A549 (cell line): ENCODE results near the gene ARHGAP12. TPM values are rescaled to one million over a fixed set of nuclear protein-coding genes. Genes with fewer than 3 reads are reported as not detected.

Source experiments
- ATAC-seq, 2 experiments: fragments of 200-7000 bp in 1 of 2; fragments of >200 bp in 1 of 2; cut with Nextera tagmentation in 1 of 2; cut with Tn5 transposase in 1 of 2; 3 replicates each; pipeline versions ENCODE4 v1.8.0 to v1.9.1; 2018 to 2020; ENCODE audit warnings: mild to moderate bottlenecking in 1 of 2, moderate library complexity in 1 of 2
- CTCF ChIA-PET: fragments of 300-600 bp; sonication (Branson Sonifier 250); formaldehyde crosslinking; extraction: SDS; loops from one replicate; lab custom pipeline; 2021; ENCODE audit warnings: antibody characterized with exemption, inconsistent platforms; lab: Yijun Ruan, JAX
- POLR2A ChIA-PET: fragments of 350-600 bp; formaldehyde crosslinking; extraction: SDS; loops from one replicate; lab custom pipeline; 2021; ENCODE audit warnings: antibody characterized with exemption, inconsistent platforms; lab: Yijun Ruan, JAX
- DNase-seq, 2 experiments: peaks; one replicate each; pipeline versions ENCODE4 v3.0.0 to v3.0.0-alpha.2; 2011 to 2016; ENCODE audit warnings: low read depth in 1 of 2, low spot score in 1 of 2
- FAIRE-seq: peaks from 2 replicates; lab custom pipeline; 2011; peaks lifted over from hg19 to GRCh38; lab: Jason Lieb, UNC
- H3K27ac ChIP-seq, 2 experiments: fragments of >200 bp; sonication (Bioruptor Twin); formaldehyde crosslinking; 3 replicates each; pipeline ENCODE4 v1.5.1; 2016 to 2017
- H3K4me1 ChIP-seq: fragments of >200 bp; sonication (Bioruptor Twin); formaldehyde crosslinking; 3 replicates; pipeline ENCODE4 v1.6.1; 2016
- H3K4me2 ChIP-seq: fragments of >200 bp; sonication (Bioruptor Twin); formaldehyde crosslinking; 3 replicates; pipeline ENCODE4 v1.6.1; 2016
- H3K4me3 ChIP-seq: fragments of >200 bp; sonication (Bioruptor Twin); formaldehyde crosslinking; 3 replicates; pipeline ENCODE4 v1.5.1; 2016
- H3K9me3 ChIP-seq: fragments of >200 bp; sonication (Bioruptor Twin); formaldehyde crosslinking; 3 replicates; pipeline ENCODE4 v1.6.1; 2016
- BHLHE40 ChIP-seq: IDR thresholded peaks from 2 replicates; pipeline ENCODE4 v1.6.1; 2012; ENCODE audit warnings: low read depth, low read length, inconsistent platforms
- CEBPB ChIP-seq, 2 experiments: fragments of >200 bp in 1 of 2; sonication (Bioruptor Twin) in 1 of 2; formaldehyde crosslinking in 1 of 2; IDR thresholded peaks; 2 replicates each; pipeline ENCODE4 v1.6.1; 2012 to 2016
- CHD4 ChIP-seq: fragments of 200-600 bp; sonication (generic); IDR thresholded peaks from 2 replicates; pipeline ENCODE4 v1.6.1; 2016; ENCODE audit warnings: antibody characterized with exemption, mild to moderate bottlenecking, borderline replicate concordance
- EHF ChIP-seq: fragments of 250-450 bp; sonication (Bioruptor Pico); IDR thresholded peaks from 2 replicates; pipeline ENCODE4 v1.5.0; 2020; ENCODE audit warnings: mild to moderate bottlenecking
- FOSL2 ChIP-seq, 2 experiments: fragments of 450-650 bp in 1 of 2; fragments of >200 bp in 1 of 2; sonication (Bioruptor Twin) in 1 of 2; formaldehyde crosslinking; IDR thresholded peaks; 2 replicates each; pipeline versions ENCODE4 v1.5.0 to v1.6.1; 2016 to 2020; ENCODE audit warnings: mild to moderate bottlenecking in 1 of 2, moderate library complexity in 1 of 2
- GATA3 ChIP-seq: IDR thresholded peaks from 2 replicates; pipeline ENCODE4 v1.6.1; 2012; ENCODE audit warnings: borderline replicate concordance
- HDAC2 ChIP-seq: fragments of 200-600 bp; sonication (generic); IDR thresholded peaks from 2 replicates; pipeline ENCODE4 v1.6.1; 2016
- HEYL ChIP-seq: fragments of 250-450 bp; sonication (Bioruptor Pico); IDR thresholded peaks from 2 replicates; pipeline ENCODE4 v1.8.0; 2021; ENCODE audit warnings: mild to moderate bottlenecking, moderate library complexity
- HOXA7 ChIP-seq: fragments of 250-450 bp; sonication (Bioruptor Pico); IDR thresholded peaks from 2 replicates; pipeline ENCODE4 v1.5.0; 2020; ENCODE audit warnings: mild to moderate bottlenecking, moderate library complexity
- HOXB13 ChIP-seq: fragments of 250-450 bp; sonication (Bioruptor Pico); IDR thresholded peaks from 2 replicates; pipeline ENCODE4 v1.5.0; 2020; ENCODE audit warnings: low read depth, mild to moderate bottlenecking, moderate library complexity
- MAFK ChIP-seq: fragments of 450-650 bp; IDR thresholded peaks from 2 replicates; pipeline ENCODE4 v1.6.1; 2014; ENCODE audit not compliant: partially characterized antibody
- NPAS2 ChIP-seq: fragments of 250-450 bp; sonication (Bioruptor Pico); IDR thresholded peaks from 2 replicates; pipeline ENCODE4 v1.8.0; 2022; ENCODE audit warnings: mild to moderate bottlenecking, moderate library complexity, borderline replicate concordance
- RAD21 ChIP-seq, 2 experiments: fragments of >200 bp in 1 of 2; sonication (Bioruptor Twin) in 1 of 2; formaldehyde crosslinking in 1 of 2; IDR thresholded peaks in 1 of 2; conservative IDR thresholded peaks in 1 of 2; 2 replicates in 1 of 2; 3 replicates in 1 of 2; pipeline ENCODE4 v1.6.1; 2012 to 2018; ENCODE audit warnings: inconsistent platforms in 1 of 2
- RARB ChIP-seq: fragments of 250-450 bp; sonication (Bioruptor Pico); IDR thresholded peaks from 2 replicates; pipeline ENCODE4 v1.8.0; 2021; ENCODE audit warnings: mild to moderate bottlenecking, moderate library complexity
- RCOR1 ChIP-seq: fragments of 150-350 bp; IDR thresholded peaks from 2 replicates; pipeline ENCODE4 v1.6.1; 2014; ENCODE audit warnings: antibody characterized with exemption, low read length, low read depth
- TP53 ChIP-seq: fragments of 250-450 bp; sonication (Bioruptor Pico); IDR thresholded peaks from 2 replicates; pipeline ENCODE4 v1.5.0; 2021; ENCODE audit warnings: mild to moderate bottlenecking, moderate library complexity
- ZNF302 ChIP-seq: fragments of 250-450 bp; sonication (Bioruptor Pico); IDR thresholded peaks from 2 replicates; pipeline ENCODE4 v1.9.0; 2021; ENCODE audit warnings: inconsistent platforms, mild to moderate bottlenecking, moderate library complexity
- WGBS: methylation state at CpG from one replicate; pipeline ENCODE4 v1.1.6; 2017; ENCODE audit errors: missing lambda C conversion rate; 5-methylcytosine and 5-hydroxymethylcytosine counted together
- polyA plus RNA-seq, 4 experiments: library from polyadenylated mRNA; depleted of rRNA in 3 of 4; stranded (reverse); fragments of >200 nt; fragmentation: RNase III in 1 of 4; extraction: RNeasy Plus Mini Kit Qiagen cat#74134 plus additional on column Dnase treatment in 1 of 4; gene quantifications; 2 replicates in 3 of 4; 3 replicates in 1 of 4; pipeline ENCODE4 v1.2.3, GENCODE V29; 2011 to 2017
- TF ChIP-seq, protein P1 (sequence below): fragments of 150-350 bp; IDR thresholded peaks from 2 replicates; pipeline ENCODE4 v1.6.1; 2014; ENCODE audit warnings: low read depth, mild to moderate bottlenecking, low read length
- TF ChIP-seq, protein P2 (sequence below): fragments of 200-600 bp; sonication (generic); IDR thresholded peaks from 2 replicates; pipeline ENCODE4 v1.6.1; 2016; ENCODE audit warnings: antibody characterized with exemption, mild to moderate bottlenecking, moderate library complexity
- TF ChIP-seq, protein P3 (sequence below): IDR thresholded peaks from 2 replicates; pipeline ENCODE4 v1.6.1; 2012

Gene ARHGAP12
- polyA plus RNA-seq, 2 of the 4 experiments (the other 2 are of a cell fraction): 22.1 to 49.3 TPM

DNA sequence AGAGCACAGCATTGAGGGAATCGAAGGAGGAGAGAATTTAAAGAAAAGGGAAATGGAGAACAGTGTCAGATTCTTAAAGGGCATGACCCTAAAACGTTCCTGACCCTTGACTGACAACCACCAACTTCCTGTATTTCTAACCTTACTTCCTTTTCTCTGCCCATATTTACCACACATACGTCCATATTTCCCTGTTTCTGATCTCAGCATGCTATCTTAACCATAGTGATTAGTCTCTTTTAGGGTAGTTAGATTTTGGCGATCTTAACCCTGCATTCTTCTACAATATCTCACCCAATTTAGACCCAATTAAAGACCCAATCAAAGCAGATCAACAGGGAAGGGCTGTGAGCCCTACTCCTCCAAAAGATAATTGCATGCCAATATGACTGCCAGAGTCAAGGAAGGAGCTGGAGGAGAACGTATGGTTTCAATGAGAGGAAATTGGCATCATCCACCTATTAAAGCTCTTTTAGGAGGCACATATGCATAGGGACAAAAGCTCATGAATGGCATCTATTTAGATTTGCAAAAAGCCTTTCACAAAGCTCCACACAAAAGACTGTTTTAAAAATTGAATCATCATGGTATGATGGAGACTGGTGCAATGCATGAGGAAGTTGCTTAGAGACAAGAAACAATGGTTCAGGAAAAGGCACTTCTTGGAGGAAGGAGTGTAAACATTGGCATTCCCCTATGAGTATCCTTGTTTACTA is 49.0 kb upstream of the ARHGAP12 start:
- POLR2A ChIA-PET: interaction anchor here (0.6 to 0.9 kb wide), 3 partner anchors 35 to 251 kb away, joined by 3 to 6 read pairs (median 4); no protein-coding TSS in a partner anchor
- TF ChIP-seq FOSL2 (IDR thresholded peaks at IDR 0.05): no peak
- TF ChIP-seq FOSL2 (CRISPR knock-in tag; IDR thresholded peaks at IDR 0.05): peak; percentile 64
- no peak for TF ChIP-seq CEBPB (IDR thresholded peaks at IDR 0.05)

DNA sequence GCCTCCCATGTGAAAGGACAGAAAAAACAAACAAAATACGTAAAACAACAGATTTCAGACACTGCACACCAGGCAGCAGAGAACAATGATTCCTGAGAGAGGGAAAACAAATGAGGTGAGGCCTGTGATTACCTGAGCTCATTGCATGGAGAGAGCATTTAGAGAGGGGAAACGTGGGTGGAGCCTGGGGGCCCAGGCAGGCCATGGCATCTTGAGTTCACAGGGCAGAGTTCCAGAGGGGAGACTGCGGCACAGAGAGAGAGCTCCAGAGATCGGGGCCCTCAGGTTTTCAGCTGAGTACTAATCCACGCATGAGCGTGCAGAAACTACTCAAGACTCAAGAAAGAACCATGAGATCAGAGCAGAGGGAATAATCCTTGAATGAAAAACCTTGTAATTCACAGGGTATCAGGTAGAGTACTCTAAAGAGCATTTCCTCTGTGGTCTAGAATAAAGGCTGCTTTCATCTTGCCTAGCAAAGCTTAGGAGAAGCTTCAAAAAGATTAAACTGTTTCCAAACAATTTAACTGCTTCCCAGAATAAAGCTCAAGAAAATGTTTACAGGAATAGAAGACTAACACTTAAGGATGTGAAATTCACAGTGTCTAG is 46.6 kb upstream of the ARHGAP12 start:
- Histone ChIP-seq H3K27ac (peak overlapping the region in 1 of 2 experiments; percentile 33; a peak in 1 of 6 replicates), H3K4me3 (no peak overlapping the region), H3K9me3 (no peaks in the 10 kb centered on the region), H3K4me2 (no peak overlapping the region), H3K4me1 (peaks cover 22% of the 10 kb centered on the region)
- DNase-seq (no peak), FAIRE-seq (no peak), ATAC-seq (no peak)
- WGBS: 88% methylated on average over 6 of the region's 6 CpGs
- ChIA-PET POLR2A (no interaction called here), CTCF (interaction anchor here (0.9 to 1.6 kb wide), 4 partner anchors 9 to 138 kb away, joined by 3 read pairs; no protein-coding TSS in a partner anchor)
- no peak for TF ChIP-seq HEYL (CRISPR knock-in tag)

More for the DNA sequence above, 49.0 kb upstream of the ARHGAP12 start:
- peaks cover 22% of the 10 kb centered on the region for H3K4me1 ChIP-seq
- FAIRE-seq: peak; percentile 39
- H3K4me3 ChIP-seq: no peak overlapping the region
- H3K4me2 ChIP-seq: peak overlapping the region; percentile 35
- peak overlapping the region in 1 of 2 experiments; percentile 2; a peak in 1 of 6 replicates for H3K27ac ChIP-seq
- DNase-seq: peak in 1 of 2 experiments; percentile 68
- H3K9me3 ChIP-seq: no peaks in the 10 kb centered on the region
- peak; percentile 68 to 72; a peak in 5 of 6 replicates for ATAC-seq
- CTCF ChIA-PET: interaction anchor here (0.9 to 1.2 kb wide), 7 partner anchors 8 to 116 kb away, joined by 3 to 4 read pairs (median 3); no protein-coding TSS in a partner anchor
- WGBS: 66% methylated on average over 5 of the region's 5 CpGs

DNA sequence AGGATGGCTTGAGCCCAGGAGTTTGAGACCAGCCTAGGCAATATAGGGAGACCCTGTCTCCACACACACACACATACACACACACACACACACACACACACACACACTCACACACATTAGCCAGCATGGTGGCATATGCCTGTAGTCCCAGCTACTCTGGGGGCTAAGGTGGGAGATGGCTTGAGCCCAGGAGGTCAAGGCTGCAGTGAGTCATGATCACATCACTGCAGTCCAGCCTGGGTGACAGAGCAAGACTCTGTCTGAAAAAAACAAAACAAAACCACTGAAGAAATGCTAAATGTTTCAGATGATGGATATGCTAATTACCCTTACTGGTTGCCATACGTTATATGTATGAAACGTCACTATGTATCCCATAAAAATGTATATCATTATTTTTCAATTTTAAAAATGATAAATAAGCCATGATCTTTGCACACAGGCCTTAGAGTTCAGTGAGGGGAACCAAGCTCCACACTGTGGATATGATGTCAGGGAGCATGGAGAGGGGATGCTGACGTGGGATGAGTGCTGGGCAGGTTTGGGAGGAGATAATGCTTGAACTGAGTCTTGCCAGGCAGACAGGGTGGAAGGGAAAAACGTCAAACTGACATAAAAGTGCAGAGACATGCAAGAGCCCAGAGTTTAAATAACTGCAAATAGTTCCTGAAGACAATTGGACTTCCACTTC is 45.9 kb upstream of the ARHGAP12 start:
- Histone ChIP-seq H3K27ac (peak overlapping the region in 1 of 2 experiments; percentile 33; a peak in 1 of 6 replicates), H3K4me1 (peaks cover 22% of the 10 kb centered on the region), H3K4me3 (no peak overlapping the region), H3K9me3 (no peaks in the 10 kb centered on the region), H3K4me2 (no peak overlapping the region)
- TF ChIP-seq BHLHE40 (no peak), CEBPB (IDR thresholded peaks at IDR 0.05) (no peak), EHF (CRISPR knock-in tag) (no peak), HOXB13 (no peak)
- TF ChIP-seq, protein P1, sequence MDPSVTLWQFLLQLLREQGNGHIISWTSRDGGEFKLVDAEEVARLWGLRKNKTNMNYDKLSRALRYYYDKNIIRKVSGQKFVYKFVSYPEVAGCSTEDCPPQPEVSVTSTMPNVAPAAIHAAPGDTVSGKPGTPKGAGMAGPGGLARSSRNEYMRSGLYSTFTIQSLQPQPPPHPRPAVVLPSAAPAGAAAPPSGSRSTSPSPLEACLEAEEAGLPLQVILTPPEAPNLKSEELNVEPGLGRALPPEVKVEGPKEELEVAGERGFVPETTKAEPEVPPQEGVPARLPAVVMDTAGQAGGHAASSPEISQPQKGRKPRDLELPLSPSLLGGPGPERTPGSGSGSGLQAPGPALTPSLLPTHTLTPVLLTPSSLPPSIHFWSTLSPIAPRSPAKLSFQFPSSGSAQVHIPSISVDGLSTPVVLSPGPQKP: no peak
- TF ChIP-seq, protein P2, sequence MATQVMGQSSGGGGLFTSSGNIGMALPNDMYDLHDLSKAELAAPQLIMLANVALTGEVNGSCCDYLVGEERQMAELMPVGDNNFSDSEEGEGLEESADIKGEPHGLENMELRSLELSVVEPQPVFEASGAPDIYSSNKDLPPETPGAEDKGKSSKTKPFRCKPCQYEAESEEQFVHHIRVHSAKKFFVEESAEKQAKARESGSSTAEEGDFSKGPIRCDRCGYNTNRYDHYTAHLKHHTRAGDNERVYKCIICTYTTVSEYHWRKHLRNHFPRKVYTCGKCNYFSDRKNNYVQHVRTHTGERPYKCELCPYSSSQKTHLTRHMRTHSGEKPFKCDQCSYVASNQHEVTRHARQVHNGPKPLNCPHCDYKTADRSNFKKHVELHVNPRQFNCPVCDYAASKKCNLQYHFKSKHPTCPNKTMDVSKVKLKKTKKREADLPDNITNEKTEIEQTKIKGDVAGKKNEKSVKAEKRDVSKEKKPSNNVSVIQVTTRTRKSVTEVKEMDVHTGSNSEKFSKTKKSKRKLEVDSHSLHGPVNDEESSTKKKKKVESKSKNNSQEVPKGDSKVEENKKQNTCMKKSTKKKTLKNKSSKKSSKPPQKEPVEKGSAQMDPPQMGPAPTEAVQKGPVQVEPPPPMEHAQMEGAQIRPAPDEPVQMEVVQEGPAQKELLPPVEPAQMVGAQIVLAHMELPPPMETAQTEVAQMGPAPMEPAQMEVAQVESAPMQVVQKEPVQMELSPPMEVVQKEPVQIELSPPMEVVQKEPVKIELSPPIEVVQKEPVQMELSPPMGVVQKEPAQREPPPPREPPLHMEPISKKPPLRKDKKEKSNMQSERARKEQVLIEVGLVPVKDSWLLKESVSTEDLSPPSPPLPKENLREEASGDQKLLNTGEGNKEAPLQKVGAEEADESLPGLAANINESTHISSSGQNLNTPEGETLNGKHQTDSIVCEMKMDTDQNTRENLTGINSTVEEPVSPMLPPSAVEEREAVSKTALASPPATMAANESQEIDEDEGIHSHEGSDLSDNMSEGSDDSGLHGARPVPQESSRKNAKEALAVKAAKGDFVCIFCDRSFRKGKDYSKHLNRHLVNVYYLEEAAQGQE: no peak
- CTCF ChIA-PET: interaction anchor here (1.0 to 1.6 kb wide), 5 partner anchors 8 to 1334 kb away, joined by 3 to 6 read pairs (median 3); no protein-coding TSS in a partner anchor
- FAIRE-seq (no peak), DNase-seq (no peak), ATAC-seq (peak in 1 of 2 experiments; percentile 23; a peak in 1 of 6 replicates)
- 54% methylated on average over 4 of the region's 4 CpGs for WGBS
- POLR2A ChIA-PET: no interaction called here

DNA sequence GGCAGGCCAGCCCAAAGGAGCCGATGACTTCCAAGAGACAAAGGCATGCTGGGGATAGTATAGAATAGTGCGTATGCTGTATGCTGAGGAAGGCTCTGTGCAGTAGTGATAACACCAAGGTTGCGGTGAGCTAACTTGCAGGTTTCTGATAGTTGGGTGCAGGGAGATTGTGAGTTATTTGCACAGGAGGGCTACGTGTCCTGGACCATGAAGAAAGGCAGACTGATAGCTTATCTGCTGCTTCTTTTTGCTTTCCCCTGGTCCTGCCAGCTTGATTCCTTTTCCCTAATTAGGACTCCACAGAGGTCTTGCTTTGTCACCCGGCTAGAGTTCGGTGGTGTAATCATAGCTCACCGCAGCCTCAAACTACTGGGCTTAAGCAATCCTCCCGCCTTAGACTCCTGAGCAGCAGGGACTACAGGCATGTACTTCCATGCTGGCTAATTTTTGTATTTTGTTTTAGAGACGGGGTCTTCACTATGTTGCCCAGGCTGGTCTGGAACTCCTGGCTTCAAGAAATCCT is 43.9 kb upstream of the ARHGAP12 start:
- H3K9me3 ChIP-seq: no peaks in the 10 kb centered on the region
- DNase-seq: no peak
- CTCF ChIA-PET: no interaction called here
- TF ChIP-seq HDAC2: no peak
- TF ChIP-seq MAFK: no peak
- TF ChIP-seq, protein P3, sequence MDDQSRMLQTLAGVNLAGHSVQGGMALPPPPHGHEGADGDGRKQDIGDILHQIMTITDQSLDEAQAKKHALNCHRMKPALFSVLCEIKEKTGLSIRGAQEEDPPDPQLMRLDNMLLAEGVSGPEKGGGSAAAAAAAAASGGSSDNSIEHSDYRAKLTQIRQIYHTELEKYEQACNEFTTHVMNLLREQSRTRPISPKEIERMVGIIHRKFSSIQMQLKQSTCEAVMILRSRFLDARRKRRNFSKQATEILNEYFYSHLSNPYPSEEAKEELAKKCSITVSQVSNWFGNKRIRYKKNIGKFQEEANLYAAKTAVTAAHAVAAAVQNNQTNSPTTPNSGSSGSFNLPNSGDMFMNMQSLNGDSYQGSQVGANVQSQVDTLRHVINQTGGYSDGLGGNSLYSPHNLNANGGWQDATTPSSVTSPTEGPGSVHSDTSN: no peak
- no peak for TF ChIP-seq CHD4
- TF ChIP-seq NPAS2: no peak
- TF ChIP-seq RAD21 (conservative IDR thresholded peaks at IDR 0.05 in 1 of 2, IDR thresholded peaks at IDR 0.05 in 1 of 2): no peak
- TF ChIP-seq TP53 (CRISPR knock-in tag): no peak
- no peak for TF ChIP-seq HOXA7 (CRISPR knock-in tag)
- TF ChIP-seq GATA3: no peak
- no peak for TF ChIP-seq ZNF302 (CRISPR knock-in tag)
- no peak for TF ChIP-seq EHF (CRISPR knock-in tag)
- no peak for TF ChIP-seq RCOR1
- TF ChIP-seq FOSL2 (IDR thresholded peaks at IDR 0.05): no peak
- no peak for TF ChIP-seq FOSL2 (CRISPR knock-in tag; IDR thresholded peaks at IDR 0.05)
- TF ChIP-seq RARB: no peak
- peaks cover 12% of the 10 kb centered on the region for H3K4me1 ChIP-seq
- no peak overlapping the region for H3K4me2 ChIP-seq
- H3K4me3 ChIP-seq: no peak overlapping the region
- ATAC-seq: no peak; a peak in 1 of 6 replicates
- WGBS: 92% methylated on average over 9 of the region's 9 CpGs
- POLR2A ChIA-PET: no interaction called here
- H3K27ac ChIP-seq: no peak overlapping the region
- no peak for FAIRE-seq
